Panc1 (cell line): Measurements from ENCODE around the gene MPRIP. TPM values are rescaled to one million over a fixed set of nuclear protein-coding genes. Genes with fewer than 3 reads are reported as not detected.

Experiments
- ATAC-seq: fragments of 200-7000 bp; cut with Tn5 transposase; 2 replicates; pipeline ENCODE4 v1.9.1; 2020; ENCODE audit warnings: mild to moderate bottlenecking, moderate library complexity
- BruUV-seq: library from RNA; stranded (reverse); fragments of 400-500 nt; replicated peaks from 2 replicates; lab custom pipeline; 2021; lab: Mats Ljungman, UMichigan
- CTCF ChIA-PET: fragments of 300-600 bp; sonication (Branson Sonifier 250); formaldehyde crosslinking; loops from one replicate; lab custom pipeline; 2022; ENCODE audit warnings: antibody characterized with exemption; lab: Charles Lee
- POLR2A ChIA-PET: fragments of 300-600 bp; sonication (Branson Sonifier 250); formaldehyde crosslinking; loops from one replicate; lab custom pipeline; 2022; ENCODE audit warnings: antibody characterized with exemption; lab: Charles Lee
- DNase-seq: peaks from one replicate; pipeline ENCODE4 v3.0.0-alpha.2; 2010; ENCODE audit warnings: low read depth, low spot score
- H3K27ac ChIP-seq: 2 replicates; pipeline ENCODE4 v1.5.1; 2011; ENCODE audit warnings: mild to moderate bottlenecking, low read length, inconsistent platforms
- H3K27me3 ChIP-seq: fragments of 200-500 bp; sonication (Bioruptor generic); 2 replicates; pipeline ENCODE4 v1.6.0; 2014; ENCODE audit warnings: low read length, inconsistent platforms; ENCODE audit not compliant: control insufficient read depth, insufficient read depth
- H3K36me3 ChIP-seq: fragments of 200-500 bp; sonication (Bioruptor generic); 2 replicates; pipeline ENCODE4 v1.5.1; 2014; ENCODE audit warnings: inconsistent platforms, mild to moderate bottlenecking, low read length, moderate library complexity; ENCODE audit not compliant: control insufficient read depth, insufficient read depth
- H3K4me1 ChIP-seq: 2 replicates; pipeline ENCODE4 v1.5.1; 2011; ENCODE audit warnings: inconsistent platforms, mild to moderate bottlenecking, low read length, moderate library complexity; ENCODE audit not compliant: control insufficient read depth, insufficient read depth
- H3K4me3 ChIP-seq, 2 experiments: 2 replicates each; pipeline ENCODE4 v1.5.1; 2011 to 2012; ENCODE audit warnings: low read depth in 2 of 2, low read length in 2 of 2, mild to moderate bottlenecking in 2 of 2, inconsistent platforms in 1 of 2, moderate library complexity in 1 of 2
- H3K9me3 ChIP-seq: fragments of 200-500 bp; sonication (Bioruptor generic); 2 replicates; pipeline ENCODE4 v1.5.1; 2014; ENCODE audit warnings: low read depth, mild to moderate bottlenecking, inconsistent platforms, low read length, moderate library complexity; ENCODE audit not compliant: control insufficient read depth, insufficient read depth
- POLR2AphosphoS5 ChIP-seq: IDR thresholded peaks from 2 replicates; pipeline ENCODE4 v1.6.1; 2012; ENCODE audit warnings: mild to moderate bottlenecking, low read depth, low read length, moderate library complexity
- REST ChIP-seq, 2 experiments: IDR thresholded peaks; 2 replicates each; pipeline ENCODE4 v1.6.1; 2011 to 2012; ENCODE audit warnings: low read depth in 2 of 2, control low read depth in 1 of 2, low read length in 1 of 2, mild to moderate bottlenecking in 1 of 2, moderate library complexity in 1 of 2; ENCODE audit not compliant: insufficient read depth in 1 of 2
- SIN3A ChIP-seq: IDR thresholded peaks from 2 replicates; pipeline ENCODE4 v1.6.1; 2012; ENCODE audit warnings: low read depth, mild to moderate bottlenecking, low read length, moderate library complexity, borderline replicate concordance; ENCODE audit not compliant: insufficient read depth
- TCF7L2 ChIP-seq: IDR thresholded peaks from 2 replicates; pipeline ENCODE4 v1.6.1; 2011; ENCODE audit warnings: mild to moderate bottlenecking, low read depth, low read length, inconsistent platforms
- in situ Hi-C: cut with HindIII; loops from 2 replicates; pipeline ENCODE4 v1.10.0; 2016; ENCODE audit warnings: low sequenced_read_pairs, low pct_unique_long_range_greater_than_20kb
- intact Hi-C: fragments of 100-400 bp; cut with micrococcal nuclease; formaldehyde crosslinking; loops from one replicate; pipeline ENCODE4 v1.10.0; 2022; ENCODE audit not compliant: unreplicated experiment
- total RNA-seq: library from RNA; stranded (reverse); gene quantifications from one replicate; pipeline ENCODE4 v1.2.1, GENCODE V29; 2021; ENCODE audit not compliant: unreplicated experiment
- TF ChIP-seq, protein P1 (sequence below): fragments of 450-650 bp; IDR thresholded peaks from 2 replicates; pipeline ENCODE4 v1.5.1; 2017; ENCODE audit warnings: mild to moderate bottlenecking

MPRIP gene
- total RNA-seq, 1 experiment from 2014 or later: 155 TPM

DNA sequence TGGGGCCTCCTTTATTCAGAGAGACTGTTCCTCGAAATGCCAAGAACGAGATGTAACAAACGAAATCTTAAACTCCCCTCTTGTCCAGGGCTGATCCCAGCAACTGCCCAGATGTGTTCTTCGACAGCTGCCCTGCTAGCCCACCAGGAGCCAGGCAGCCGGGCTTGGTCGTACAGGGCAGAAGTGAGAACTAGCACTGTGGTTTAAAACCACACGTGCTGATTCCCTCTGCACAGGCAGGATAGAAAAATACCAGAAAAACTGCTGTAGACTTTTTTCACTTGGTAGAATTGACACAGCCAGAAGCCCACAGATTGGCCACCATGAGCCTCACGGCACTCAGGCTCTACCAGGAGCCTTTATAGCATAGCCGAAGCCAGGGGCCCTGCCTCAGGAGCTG is 130.7 kb downstream of the MPRIP start:
- Histone ChIP-seq H3K27ac (no peak overlapping the region), H3K4me3 (no peak overlapping the region), H3K4me1 (no peaks in the 10 kb centered on the region), H3K27me3 (no peaks in the 10 kb centered on the region), H3K36me3 (no peaks in the 10 kb centered on the region), H3K9me3 (no peaks in the 10 kb centered on the region)
- POLR2A ChIA-PET: no interaction called here
- DNase-seq (no peak), ATAC-seq (no peak)
- in situ Hi-C loops (no loop called here), intact Hi-C loops (no loop called here)
- TF ChIP-seq REST (IDR thresholded peaks at IDR 0.05; ENCODE audit: insufficient read depth in 1 of 2, low read depth in 2 of 2, low read length in 1 of 2) (no peak), POLR2AphosphoS5 (no peak), TCF7L2 (no peak), SIN3A (no peak)
- TF ChIP-seq, protein P1, sequence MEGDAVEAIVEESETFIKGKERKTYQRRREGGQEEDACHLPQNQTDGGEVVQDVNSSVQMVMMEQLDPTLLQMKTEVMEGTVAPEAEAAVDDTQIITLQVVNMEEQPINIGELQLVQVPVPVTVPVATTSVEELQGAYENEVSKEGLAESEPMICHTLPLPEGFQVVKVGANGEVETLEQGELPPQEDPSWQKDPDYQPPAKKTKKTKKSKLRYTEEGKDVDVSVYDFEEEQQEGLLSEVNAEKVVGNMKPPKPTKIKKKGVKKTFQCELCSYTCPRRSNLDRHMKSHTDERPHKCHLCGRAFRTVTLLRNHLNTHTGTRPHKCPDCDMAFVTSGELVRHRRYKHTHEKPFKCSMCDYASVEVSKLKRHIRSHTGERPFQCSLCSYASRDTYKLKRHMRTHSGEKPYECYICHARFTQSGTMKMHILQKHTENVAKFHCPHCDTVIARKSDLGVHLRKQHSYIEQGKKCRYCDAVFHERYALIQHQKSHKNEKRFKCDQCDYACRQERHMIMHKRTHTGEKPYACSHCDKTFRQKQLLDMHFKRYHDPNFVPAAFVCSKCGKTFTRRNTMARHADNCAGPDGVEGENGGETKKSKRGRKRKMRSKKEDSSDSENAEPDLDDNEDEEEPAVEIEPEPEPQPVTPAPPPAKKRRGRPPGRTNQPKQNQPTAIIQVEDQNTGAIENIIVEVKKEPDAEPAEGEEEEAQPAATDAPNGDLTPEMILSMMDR: no peak
- CTCF ChIA-PET: no interaction called here
- no TSS peak for BruUV-seq

- BruUV-seq: no TSS peak
- Histone ChIP-seq H3K4me1 (no peaks in the 10 kb centered on the region), H3K4me3 (no peak overlapping the region), H3K9me3 (no peaks in the 10 kb centered on the region), H3K27me3 (no peaks in the 10 kb centered on the region), H3K36me3 (no peaks in the 10 kb centered on the region), H3K27ac (no peak overlapping the region)
- ChIA-PET CTCF (no interaction called here), POLR2A (no interaction called here)
- ATAC-seq (no peak), DNase-seq (no peak)
- intact Hi-C loops (no loop called here), in situ Hi-C loops (no loop called here)
- TF ChIP-seq POLR2AphosphoS5 (no peak), REST (IDR thresholded peaks at IDR 0.05; ENCODE audit: insufficient read depth in 1 of 2, low read depth in 2 of 2, low read length in 1 of 2) (no peak), TCF7L2 (no peak), SIN3A (no peak)
- TF ChIP-seq, protein P1: no peak
These were observed 131.7 kb downstream of the MPRIP start for GRCh38 chr17:17173921-17174320.
